Measurements from ENCODE around the gene SOWAHA. TPM values are rescaled to one million over a fixed set of nuclear protein-coding genes. Genes with fewer than 3 reads are reported as not detected.

Gene SOWAHA
- total RNA-seq, 1 experiment from 2014 or later: 0.78 TPM

- CTCF ChIA-PET: interaction anchor here (0.5 to 0.8 kb wide), 2 partner anchors 11 to 1642 kb away, joined by 3 to 4 read pairs; no protein-coding TSS in a partner anchor
- TF ChIP-seq CTCF (IDR thresholded peaks at IDR 0.05; ENCODE audit: unreplicated experiment): no peak
- intact Hi-C loops (cut with micrococcal nuclease; ENCODE audit: unreplicated experiment): no loop called here
- H3K4me3 Mint-ChIP-seq (ENCODE audit: low read depth, unreplicated experiment): peak overlapping the region; percentile 50
- H3K9me3 Mint-ChIP-seq (ENCODE audit: low read depth, unreplicated experiment): no peaks in the 10 kb centered on the region
- H3K27ac Mint-ChIP-seq (ENCODE audit: unreplicated experiment): no peak overlapping the region
- no TSS peak for BruUV-seq (replicated peaks)
- no peak for DNase-seq
- peaks cover 22% of the 10 kb centered on the region for H3K36me3 Mint-ChIP-seq (ENCODE audit: insufficient read depth, unreplicated experiment)
- H3K27me3 Mint-ChIP-seq (ENCODE audit: unreplicated experiment): peaks cover 9% of the 10 kb centered on the region
- peaks cover 29% of the 10 kb centered on the region for H3K4me1 Mint-ChIP-seq (ENCODE audit: low read depth, unreplicated experiment)
These were observed 35.0 kb upstream of the SOWAHA start for GRCh38 chr5:132778129-132778528.

DNA sequence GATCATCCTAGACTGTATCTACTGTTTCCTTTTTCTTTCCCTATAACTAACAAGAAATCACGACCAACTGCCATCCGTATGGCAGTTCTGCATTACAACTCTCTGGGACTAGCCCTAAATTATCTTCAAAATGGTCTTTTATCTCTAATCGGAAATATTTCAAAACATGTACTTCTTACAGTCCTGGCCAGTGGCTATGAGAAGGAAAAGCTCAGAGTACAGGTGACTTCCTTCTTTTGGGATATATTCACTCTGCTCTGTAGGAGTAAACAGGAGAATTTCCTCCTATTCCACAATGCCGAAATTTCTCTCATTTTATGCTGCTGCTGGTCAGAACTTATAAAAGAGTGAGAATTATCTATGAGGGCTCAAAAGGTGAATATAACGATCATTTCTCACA lies 34.2 kb upstream of the SOWAHA start:
- intact Hi-C loops (cut with micrococcal nuclease; ENCODE audit: unreplicated experiment): no loop called here
- no peak for DNase-seq
- Mint-ChIP-seq H3K9me3 (ENCODE audit: low read depth, unreplicated experiment) (no peaks in the 10 kb centered on the region), H3K36me3 (ENCODE audit: insufficient read depth, unreplicated experiment) (peaks cover 22% of the 10 kb centered on the region), H3K4me1 (ENCODE audit: low read depth, unreplicated experiment) (peaks cover 29% of the 10 kb centered on the region), H3K4me3 (ENCODE audit: low read depth, unreplicated experiment) (no peak overlapping the region), H3K27me3 (ENCODE audit: unreplicated experiment) (peaks cover 9% of the 10 kb centered on the region), H3K27ac (ENCODE audit: unreplicated experiment) (no peak overlapping the region)
- TF ChIP-seq CTCF (IDR thresholded peaks at IDR 0.05; ENCODE audit: unreplicated experiment): no peak
- CTCF ChIA-PET: interaction anchor here (1.0 kb wide), 1 partner anchor 28 kb away, joined by 3 read pairs; no protein-coding TSS in a partner anchor
- BruUV-seq (replicated peaks): no TSS peak

DNA sequence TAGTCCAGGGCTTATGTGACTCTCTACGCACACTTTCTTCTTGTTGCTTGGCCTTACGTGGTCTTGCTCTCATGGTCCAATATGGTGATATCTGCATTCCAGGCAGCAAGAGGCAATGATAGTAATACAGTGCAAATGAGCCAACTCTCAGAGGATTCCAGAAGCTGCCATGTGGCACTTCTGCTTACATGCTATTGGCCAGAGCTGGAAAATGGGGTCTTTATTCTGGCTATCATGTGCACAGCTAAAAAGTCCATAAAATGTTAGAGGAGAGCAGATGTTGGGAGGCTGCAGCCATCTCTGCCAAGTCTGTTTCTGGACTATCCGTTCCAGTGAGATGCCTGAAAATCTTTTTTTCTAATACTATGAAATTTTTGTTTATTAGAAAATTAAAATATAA lies 33.1 kb upstream of the SOWAHA start:
- no peak for TF ChIP-seq CTCF (IDR thresholded peaks at IDR 0.05; ENCODE audit: unreplicated experiment)
- BruUV-seq (replicated peaks): no TSS peak

DNA sequence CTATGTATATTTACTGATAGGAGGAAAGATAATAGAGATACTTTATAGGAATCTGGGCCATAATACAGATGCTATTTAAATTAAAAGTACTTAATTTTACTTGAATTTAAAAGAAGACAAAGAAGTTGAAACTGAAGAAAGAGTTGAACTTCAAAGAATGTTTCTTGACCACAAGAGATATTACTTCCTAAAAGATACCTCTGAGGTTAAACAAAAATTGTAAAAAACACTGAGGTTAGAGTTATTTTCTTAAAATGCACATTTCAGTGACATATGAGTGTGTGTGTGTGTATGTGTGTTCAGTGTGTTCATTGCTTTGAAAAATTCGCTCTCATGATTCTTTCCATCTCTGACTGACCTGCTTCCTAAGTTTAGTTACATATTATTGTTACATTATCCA lies 32.5 kb upstream of the SOWAHA start:
- BruUV-seq (replicated peaks): no TSS peak
- CTCF ChIA-PET: no interaction called here
- Mint-ChIP-seq H3K36me3 (ENCODE audit: insufficient read depth, unreplicated experiment) (peaks cover 22% of the 10 kb centered on the region), H3K27ac (ENCODE audit: unreplicated experiment) (no peak overlapping the region), H3K4me1 (ENCODE audit: low read depth, unreplicated experiment) (peaks cover 21% of the 10 kb centered on the region), H3K9me3 (ENCODE audit: low read depth, unreplicated experiment) (no peaks in the 10 kb centered on the region), H3K27me3 (ENCODE audit: unreplicated experiment) (peaks cover 9% of the 10 kb centered on the region), H3K4me3 (ENCODE audit: low read depth, unreplicated experiment) (no peak overlapping the region)
- no peak for TF ChIP-seq CTCF (IDR thresholded peaks at IDR 0.05; ENCODE audit: unreplicated experiment)
- intact Hi-C loops (cut with micrococcal nuclease; ENCODE audit: unreplicated experiment): no loop called here
- DNase-seq: no peak

More for the DNA sequence above, 33.1 kb upstream of the SOWAHA start:
- H3K4me3 Mint-ChIP-seq (ENCODE audit: low read depth, unreplicated experiment): no peak overlapping the region
- H3K9me3 Mint-ChIP-seq (ENCODE audit: low read depth, unreplicated experiment): no peaks in the 10 kb centered on the region
- no peak for DNase-seq
- H3K4me1 Mint-ChIP-seq (ENCODE audit: low read depth, unreplicated experiment): peaks cover 27% of the 10 kb centered on the region
- CTCF ChIA-PET: no interaction called here
- intact Hi-C loops (cut with micrococcal nuclease; ENCODE audit: unreplicated experiment): no loop called here
- H3K27ac Mint-ChIP-seq (ENCODE audit: unreplicated experiment): no peak overlapping the region
- H3K27me3 Mint-ChIP-seq (ENCODE audit: unreplicated experiment): peaks cover 9% of the 10 kb centered on the region
- H3K36me3 Mint-ChIP-seq (ENCODE audit: insufficient read depth, unreplicated experiment): peaks cover 22% of the 10 kb centered on the region

Data from Calu3 (cell line).